HG03378 (cell line): ENCODE measurements around the gene SMG6.

Source experiments
- ATAC-seq: cut with Tn5 transposase; IDR thresholded peaks from one replicate; pipeline ENCODE4 v1.9.1; 2021; ENCODE audit warnings: mild to moderate bottlenecking, moderate library complexity; ENCODE audit not compliant: unreplicated experiment

The SMG6 gene

DNA sequence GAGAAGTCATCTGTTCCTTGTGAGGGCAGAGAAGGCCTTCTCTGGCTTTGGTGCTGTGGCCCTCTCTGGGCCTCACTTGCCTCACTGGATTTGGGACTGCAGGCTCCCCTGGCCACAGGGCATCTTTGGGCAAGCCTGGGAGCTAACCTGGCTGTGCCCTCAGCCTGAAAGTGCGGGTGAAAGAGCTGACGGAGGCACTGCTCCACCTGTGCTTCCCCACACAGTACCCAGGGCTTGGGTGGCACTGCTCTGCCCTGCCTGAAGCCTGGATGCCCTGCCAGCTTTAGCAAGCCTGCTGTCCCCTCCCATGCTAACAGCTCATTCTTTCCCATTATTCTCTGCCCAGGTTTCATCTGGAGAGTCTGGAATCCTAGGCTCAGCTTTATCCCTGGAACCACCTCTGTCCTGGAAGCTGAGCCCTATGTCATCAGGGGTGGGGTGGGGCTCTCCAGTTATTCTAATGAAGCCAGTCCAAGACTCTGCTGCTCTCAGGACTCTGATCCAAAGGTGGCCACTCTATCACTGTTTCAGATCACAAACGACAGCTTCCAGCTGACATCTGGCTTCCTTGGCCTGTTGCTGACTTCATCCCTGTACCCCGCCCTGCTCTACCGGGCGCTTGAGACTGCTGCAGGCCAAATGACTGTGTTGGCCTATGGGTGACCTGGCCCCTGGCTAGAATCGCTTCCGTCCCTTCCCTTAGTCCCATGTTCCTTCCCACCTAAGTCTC lies 219.4 kb downstream of the SMG6 start:
- ATAC-seq = no peak

- peak; percentile 41 for ATAC-seq
These were observed 220.0 kb downstream of the SMG6 start for GRCh38 chr17:2083613-2084035.

GRCh38 chr17:2082003-2082781 lies 221.4 kb downstream of the SMG6 start:
- ATAC-seq = no peak

DNA sequence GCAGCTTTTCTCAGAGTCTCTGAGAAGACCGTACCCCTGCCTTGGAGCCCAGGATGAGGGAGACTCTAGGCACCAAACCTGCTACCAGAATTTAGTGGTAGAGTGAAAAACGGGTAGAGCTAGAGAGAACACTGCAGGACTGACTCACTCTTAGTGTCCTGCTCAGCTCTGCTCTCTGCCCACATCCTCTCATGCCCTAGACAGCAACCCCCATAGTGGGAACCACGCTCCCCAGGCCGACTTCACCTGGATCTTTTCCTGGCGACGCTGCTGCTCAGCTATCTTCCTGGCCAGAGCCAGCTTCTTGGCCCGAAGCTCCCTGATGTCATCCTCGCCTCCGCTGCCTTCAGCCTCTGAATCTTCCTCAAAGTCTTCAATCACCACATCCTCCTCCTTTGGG lies 222.0 kb downstream of the SMG6 start:
- no peak for ATAC-seq

GRCh38 chr17:2077040-2077439 lies 226.5 kb downstream of the SMG6 start:
- no peak for ATAC-seq

DNA sequence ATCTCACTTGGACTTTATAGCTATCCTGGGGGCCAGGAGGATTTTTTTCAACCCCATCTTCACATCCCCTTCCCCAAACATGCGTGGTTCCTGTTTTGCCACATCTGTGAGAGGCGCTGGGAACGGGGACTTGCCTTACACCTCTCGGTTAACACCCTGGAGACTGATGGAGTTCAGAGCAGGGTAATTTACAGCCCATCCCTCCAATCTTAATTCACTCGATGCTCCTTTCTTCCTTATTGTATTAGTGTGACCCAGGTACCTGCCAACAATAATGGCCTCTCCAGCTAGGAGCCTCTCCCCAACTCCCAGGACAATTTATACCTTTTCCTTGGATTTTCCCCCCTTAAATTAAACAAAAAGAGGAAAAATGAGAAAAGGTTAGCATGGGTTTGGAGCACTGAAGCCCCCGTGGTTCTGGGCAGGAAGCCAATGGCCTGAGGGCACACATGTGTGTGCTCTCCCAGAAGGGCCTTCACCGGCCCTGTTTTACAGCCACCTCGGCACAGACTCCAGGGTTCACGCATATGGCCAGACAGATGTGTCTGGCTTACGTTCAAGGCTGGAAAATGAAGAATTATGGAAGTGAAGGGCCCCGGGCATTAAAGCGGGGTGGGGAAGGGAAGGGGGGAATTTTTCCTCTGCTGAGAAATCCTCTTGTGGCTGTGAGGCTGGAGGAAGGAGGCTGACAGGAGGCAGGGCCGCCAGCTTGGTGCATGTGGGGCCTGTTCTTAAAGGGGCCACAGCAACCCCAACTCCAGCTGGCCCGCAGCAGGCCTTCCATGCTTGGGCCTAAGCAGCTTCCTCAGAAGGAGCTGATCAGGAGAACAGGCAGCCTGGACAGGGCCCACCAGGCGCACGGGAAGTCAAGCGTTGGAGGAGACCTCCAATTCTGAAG lies 227.2 kb downstream of the SMG6 start:
- no peak for ATAC-seq

GRCh38 chr17:2075336-2076086 lies 228.1 kb downstream of the SMG6 start:
- no peak for ATAC-seq

GRCh38 chr17:2074919-2075318 lies 228.7 kb downstream of the SMG6 start:
- no peak for ATAC-seq

GRCh38 chr17:2071455-2072281 lies 231.9 kb downstream of the SMG6 start:
- ATAC-seq = no peak

- no peak for ATAC-seq
These were observed 232.6 kb downstream of the SMG6 start for GRCh38 chr17:2071024-2071385.

GRCh38 chr17:2070241-2071023 lies 233.2 kb downstream of the SMG6 start:
- ATAC-seq = peak; percentile 77

DNA sequence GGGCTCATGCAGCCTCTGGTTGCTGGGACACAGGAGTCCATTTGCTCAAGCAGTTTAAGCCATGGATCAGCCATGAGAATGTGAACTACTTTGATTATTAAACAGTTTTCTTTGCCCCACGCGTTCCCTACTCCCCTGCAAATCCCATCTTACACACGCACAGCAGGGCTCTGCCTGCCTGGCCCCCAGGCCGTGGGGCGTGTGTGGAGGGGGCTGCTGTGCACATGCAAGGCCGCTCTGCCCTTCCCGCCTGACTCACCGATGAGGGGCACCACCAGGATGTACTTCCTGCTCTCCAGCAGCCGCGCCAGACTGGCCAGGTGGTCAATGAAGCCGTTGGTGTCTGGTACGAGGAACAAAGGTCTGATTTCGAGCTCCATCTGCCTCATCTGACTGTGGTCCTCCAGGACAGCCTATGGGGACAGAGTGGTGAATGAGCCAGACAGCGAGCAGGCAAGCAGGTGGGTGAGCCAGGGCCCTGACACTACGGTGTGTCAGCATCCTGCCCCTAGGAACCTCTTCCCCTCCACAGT lies 235.0 kb downstream of the SMG6 start:
- no peak for ATAC-seq

- ATAC-seq = no peak
These were observed 235.5 kb downstream of the SMG6 start for GRCh38 chr17:2068031-2068518.

DNA sequence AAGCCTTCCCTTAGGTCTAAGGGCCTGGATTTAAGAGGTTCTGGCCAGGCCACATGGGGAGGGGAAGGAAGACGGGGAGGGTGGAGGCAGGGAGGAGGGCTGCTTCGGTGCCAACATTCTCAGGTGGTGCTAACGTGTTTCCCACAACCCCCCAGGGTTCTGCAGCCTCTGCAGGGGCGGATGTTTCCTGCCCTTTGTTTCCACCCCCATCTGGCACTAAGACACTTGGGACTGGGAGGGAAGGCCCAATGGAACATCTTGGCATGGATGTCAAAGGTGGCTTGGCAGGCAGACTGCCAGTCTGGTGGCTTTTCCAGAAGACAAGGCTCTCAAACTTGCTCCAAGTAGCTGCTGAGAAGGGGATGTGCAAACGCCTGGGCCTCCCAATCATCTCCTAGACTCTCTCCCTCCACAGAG lies 236.0 kb downstream of the SMG6 start:
- no peak for ATAC-seq

DNA sequence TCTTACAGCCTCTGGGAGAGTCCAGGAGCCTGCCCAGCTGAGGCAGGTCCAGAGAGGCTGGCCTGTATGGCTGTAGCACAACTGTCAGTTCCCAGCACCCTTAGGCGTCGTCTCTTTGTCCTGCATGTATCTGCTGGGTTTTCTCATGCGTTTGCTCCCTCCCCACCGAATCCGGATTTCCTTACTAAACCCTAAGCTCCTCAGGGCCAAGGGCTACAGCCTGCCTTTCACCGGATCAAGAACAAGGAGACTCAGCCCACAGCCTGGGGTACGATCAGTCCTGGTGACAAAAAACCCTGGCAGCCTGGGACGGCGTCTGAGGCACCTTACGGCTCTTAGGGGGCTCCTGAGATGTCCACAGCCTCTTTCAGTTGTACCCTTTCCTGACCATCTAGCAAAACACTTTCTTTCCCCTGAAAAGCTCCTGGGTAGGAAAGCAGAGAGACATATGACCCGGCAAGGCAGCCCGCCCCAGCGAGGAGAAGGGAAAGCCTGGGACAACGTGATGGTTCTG lies 236.5 kb downstream of the SMG6 start:
- ATAC-seq = no peak

DNA sequence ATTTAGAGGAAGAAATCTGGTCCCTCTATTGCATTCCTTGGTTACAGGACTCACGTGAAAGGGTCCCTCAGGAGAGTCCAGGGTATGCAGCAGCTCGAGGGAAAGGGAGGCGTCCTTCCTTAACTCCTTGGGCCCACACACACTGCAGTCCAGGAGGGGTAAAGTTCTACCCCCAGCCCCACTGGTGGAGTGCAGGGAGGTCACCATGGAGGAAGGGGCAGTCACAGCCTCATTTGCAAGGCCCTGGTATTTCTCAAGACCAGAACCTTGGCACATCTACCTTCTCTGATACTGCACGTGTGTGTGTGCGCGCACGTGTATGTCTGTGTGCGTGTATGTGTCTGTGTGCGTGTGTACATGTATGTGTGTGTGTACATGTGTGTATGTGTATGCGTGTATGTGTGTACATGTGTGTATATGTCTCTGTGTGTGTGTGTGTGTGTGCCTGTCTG lies 237.6 kb downstream of the SMG6 start:
- ATAC-seq = no peak

- ATAC-seq = no peak
These were observed 238.4 kb downstream of the SMG6 start for GRCh38 chr17:2064980-2065785.
